ENCODE data around the gene POP7. TPM values are rescaled to one million over a fixed set of nuclear protein-coding genes. Genes with fewer than 3 reads are reported as not detected.

The POP7 gene
- total and polyA plus RNA-seq, 11 donors: 24.1 to 62.4 (median 29.7) TPM

DNA sequence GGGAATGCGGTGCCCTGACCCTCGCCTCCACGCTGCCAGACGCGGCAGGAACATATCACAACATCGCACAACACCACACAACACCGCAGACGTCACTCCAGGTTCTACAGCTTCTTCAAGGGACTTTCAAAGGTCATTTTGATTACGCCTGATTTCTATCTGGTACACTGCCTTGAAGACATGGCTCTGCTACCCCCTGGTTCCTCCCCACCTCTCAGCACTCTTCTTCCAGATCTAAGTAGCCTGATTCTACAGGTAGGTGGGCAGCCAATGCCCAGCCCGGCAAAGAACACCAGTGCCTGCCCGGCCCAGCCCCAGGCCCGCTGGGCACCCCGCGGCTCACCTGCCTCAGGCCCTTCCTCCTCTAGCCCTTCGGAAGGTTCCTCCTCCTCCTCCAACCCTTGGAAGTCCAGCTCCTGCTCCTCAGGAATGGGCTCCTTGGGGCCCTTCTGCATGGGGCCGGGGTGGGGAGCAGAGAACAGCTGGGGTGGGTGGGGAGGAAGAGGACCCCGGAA, 20.2 kb upstream of the POP7 start:
- DNase-seq: no peak
- Histone ChIP-seq H3K4me3 (no peak overlapping the region), H3K27me3 (no peaks in the 10 kb centered on the region), H3K4me1 (peaks cover 0 to 31% (median 18%) of the 10 kb centered on the region in 12 donors), H3K9me3 (no peaks in the 10 kb centered on the region), H3K27ac (no peak overlapping the region), H3K36me3 (peaks cover 3 to 88% (median 80%) of the 10 kb centered on the region in 9 donors)
- no peak for ATAC-seq
- WGBS, 4 donors: 87 to 92% (median 88%) methylated on average over 15 to 17 of the region's 17 CpGs
- intact Hi-C loops (cut with DNase I): loop anchor here in 2 of 10 donors (5.0 kb wide), 2 partner anchors 63 to 123 kb away; no protein-coding TSS in a partner anchor
- TF ChIP-seq, protein P1, sequence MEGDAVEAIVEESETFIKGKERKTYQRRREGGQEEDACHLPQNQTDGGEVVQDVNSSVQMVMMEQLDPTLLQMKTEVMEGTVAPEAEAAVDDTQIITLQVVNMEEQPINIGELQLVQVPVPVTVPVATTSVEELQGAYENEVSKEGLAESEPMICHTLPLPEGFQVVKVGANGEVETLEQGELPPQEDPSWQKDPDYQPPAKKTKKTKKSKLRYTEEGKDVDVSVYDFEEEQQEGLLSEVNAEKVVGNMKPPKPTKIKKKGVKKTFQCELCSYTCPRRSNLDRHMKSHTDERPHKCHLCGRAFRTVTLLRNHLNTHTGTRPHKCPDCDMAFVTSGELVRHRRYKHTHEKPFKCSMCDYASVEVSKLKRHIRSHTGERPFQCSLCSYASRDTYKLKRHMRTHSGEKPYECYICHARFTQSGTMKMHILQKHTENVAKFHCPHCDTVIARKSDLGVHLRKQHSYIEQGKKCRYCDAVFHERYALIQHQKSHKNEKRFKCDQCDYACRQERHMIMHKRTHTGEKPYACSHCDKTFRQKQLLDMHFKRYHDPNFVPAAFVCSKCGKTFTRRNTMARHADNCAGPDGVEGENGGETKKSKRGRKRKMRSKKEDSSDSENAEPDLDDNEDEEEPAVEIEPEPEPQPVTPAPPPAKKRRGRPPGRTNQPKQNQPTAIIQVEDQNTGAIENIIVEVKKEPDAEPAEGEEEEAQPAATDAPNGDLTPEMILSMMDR (IDR thresholded peaks at IDR 0.05): no peak
- TF ChIP-seq POLR2A (IDR thresholded peaks at IDR 0.05): no peak

DNA sequence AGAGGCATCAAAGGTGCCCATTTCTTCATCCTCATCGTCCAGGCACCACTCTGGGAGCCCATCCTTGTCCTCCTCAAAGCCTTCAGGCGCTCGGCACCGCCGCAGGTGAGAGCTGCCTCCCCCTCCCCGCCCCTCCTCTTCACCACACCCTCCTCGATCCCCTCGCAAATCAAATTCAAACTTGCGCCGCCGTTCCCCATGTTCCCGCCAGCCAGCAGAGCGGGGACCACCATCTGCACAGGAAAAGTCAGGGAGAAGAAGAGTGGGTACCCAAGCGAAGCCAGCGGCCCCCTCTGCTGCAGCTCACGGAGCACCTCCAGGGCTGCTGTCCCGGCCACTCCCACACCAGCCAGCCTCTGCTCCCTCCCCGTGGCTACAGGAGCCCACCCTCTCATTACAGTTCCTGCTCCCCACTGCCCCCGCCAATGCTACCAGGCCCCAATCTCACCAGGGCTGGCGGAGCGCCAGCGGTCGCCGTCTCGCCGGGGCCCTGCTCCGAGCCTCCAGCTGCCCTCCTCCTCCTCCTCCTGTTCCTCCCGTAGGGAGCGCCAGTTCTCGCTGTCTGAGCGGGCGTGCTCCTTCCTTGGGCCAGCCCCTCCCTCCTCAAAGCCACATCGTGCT, 19.6 kb upstream of the POP7 start:
- Histone ChIP-seq H3K36me3 (peaks cover 3 to 81% (median 75%) of the 10 kb centered on the region in 9 donors), H3K4me1 (peaks cover 0 to 36% (median 24%) of the 10 kb centered on the region in 12 donors), H3K27ac (no peak overlapping the region), H3K9me3 (no peaks in the 10 kb centered on the region), H3K27me3 (no peaks in the 10 kb centered on the region), H3K4me3 (no peak overlapping the region)
- intact Hi-C loops (cut with DNase I): loop anchor here in 2 of 10 donors (5.0 kb wide), 2 partner anchors 64 to 124 kb away; no protein-coding TSS in a partner anchor
- ATAC-seq (no peak), DNase-seq (no peak)
- 71 to 80% (median 76%) methylated on average over 32 to 33 of the region's 33 CpGs for WGBS, 4 donors
- TF ChIP-seq, protein P1 (IDR thresholded peaks at IDR 0.05): no peak
- TF ChIP-seq POLR2A (IDR thresholded peaks at IDR 0.05): no peak

DNA sequence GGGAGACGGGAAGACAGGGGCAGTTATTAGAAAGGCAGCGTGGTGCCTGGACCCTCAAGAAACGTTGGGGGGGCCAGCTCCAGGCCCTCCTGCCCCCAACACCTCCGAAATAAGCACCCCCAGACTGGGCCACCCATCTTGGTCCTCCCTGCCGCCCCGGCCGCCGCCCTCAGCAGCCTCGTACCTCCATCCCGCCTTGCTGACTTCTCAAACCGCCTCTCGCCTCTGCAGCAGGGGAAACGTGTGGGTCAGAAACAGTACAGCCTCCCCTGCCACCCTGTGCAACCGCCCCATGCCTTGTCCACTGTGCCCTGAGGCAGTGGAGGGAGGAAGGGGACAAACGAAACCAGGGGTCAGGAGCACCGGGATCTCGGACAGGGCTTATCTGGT, 19.1 kb upstream of the POP7 start:
- 88 to 96% (median 88%) methylated on average over 13 to 17 of the region's 17 CpGs for WGBS, 4 donors
- Histone ChIP-seq H3K27me3 (no peaks in the 10 kb centered on the region), H3K4me3 (no peak overlapping the region), H3K36me3 (peaks cover 3 to 76% (median 70%) of the 10 kb centered on the region in 9 donors), H3K9me3 (no peaks in the 10 kb centered on the region), H3K4me1 (peaks cover 2 to 41% (median 29%) of the 10 kb centered on the region in 12 donors), H3K27ac (no peak overlapping the region)
- no peak for TF ChIP-seq POLR2A (IDR thresholded peaks at IDR 0.05)
- TF ChIP-seq, protein P1 (IDR thresholded peaks at IDR 0.05): no peak
- intact Hi-C loops (cut with DNase I): loop anchor here in 2 of 10 donors (5.0 kb wide), 2 partner anchors 65 to 125 kb away; no protein-coding TSS in a partner anchor
- DNase-seq (no peak), ATAC-seq (no peak)

DNA sequence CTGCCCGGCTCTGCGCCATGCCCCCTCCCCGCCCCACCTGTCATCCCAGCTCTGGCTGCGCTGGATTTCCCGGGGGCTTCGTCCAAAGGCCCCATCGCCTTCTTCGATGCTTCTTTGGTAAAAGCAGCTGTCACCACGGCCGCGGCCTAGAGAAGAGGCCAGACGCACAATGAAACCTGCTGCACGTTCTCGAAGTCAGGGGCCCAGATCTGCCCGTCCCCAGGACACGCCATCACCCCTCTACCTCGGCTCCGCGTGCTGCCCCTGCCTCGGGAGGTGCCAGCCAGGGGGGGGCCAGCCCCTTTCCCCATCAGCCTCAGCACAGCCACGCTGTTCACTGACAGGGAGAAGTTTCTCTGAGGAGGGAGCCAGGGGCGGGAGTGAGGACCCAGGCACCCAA, 18.7 kb upstream of the POP7 start:
- intact Hi-C loops (cut with DNase I): loop anchor here in 2 of 10 donors (5.0 kb wide), 2 partner anchors 65 to 125 kb away; no protein-coding TSS in a partner anchor
- Histone ChIP-seq H3K4me3 (no peak overlapping the region), H3K36me3 (peaks cover 3 to 72% (median 66%) of the 10 kb centered on the region in 9 donors), H3K27ac (no peak overlapping the region), H3K9me3 (no peaks in the 10 kb centered on the region), H3K27me3 (no peaks in the 10 kb centered on the region), H3K4me1 (peaks cover 5 to 46% (median 33%) of the 10 kb centered on the region in 12 donors)
- DNase-seq: peak in 1 of 5 donors; percentile 28
- TF ChIP-seq POLR2A (IDR thresholded peaks at IDR 0.05): no peak
- TF ChIP-seq, protein P1 (IDR thresholded peaks at IDR 0.05): no peak
- 88 to 92% (median 91%) methylated on average over 17 to 22 of the region's 22 CpGs for WGBS, 4 donors
- no peak for ATAC-seq
